Activated CD4-positive, alpha-beta T cell treated with anti-CD3 and anti-CD28 coated beads, Interleukin-2, amount 10 ng/mL, durations not matched to agents 24 days and 14 days (primary cell): ENCODE data around the gene PDGFD. TPM values are rescaled to one million over a fixed set of nuclear protein-coding genes. Genes with fewer than 3 reads are reported as not detected.

Source experiments
- DNase-seq: peaks from one replicate; pipeline ENCODE4 v3.0.0; 2022
- H3K27ac Mint-ChIP-seq: one replicate; pipeline ENCODE4 v1.8.0; 2022; ENCODE audit warnings: mild to moderate bottlenecking, mixed read lengths
- H3K27me3 Mint-ChIP-seq: one replicate; pipeline ENCODE4 v1.8.0; 2022; ENCODE audit warnings: mixed read lengths
- H3K36me3 Mint-ChIP-seq: one replicate; pipeline ENCODE4 v1.8.0; 2022; ENCODE audit warnings: low read depth, mild to moderate bottlenecking, mixed read lengths
- H3K4me1 Mint-ChIP-seq: one replicate; pipeline ENCODE4 v1.8.0; 2021; ENCODE audit warnings: mixed read lengths
- H3K4me3 Mint-ChIP-seq: one replicate; pipeline ENCODE4 v1.8.0; 2022; ENCODE audit warnings: mild to moderate bottlenecking, moderate library complexity, mixed read lengths
- H3K9me3 Mint-ChIP-seq: one replicate; pipeline ENCODE4 v1.8.0; 2021; ENCODE audit warnings: mixed read lengths
- intact Hi-C: fragments of 100-400 bp; cut with micrococcal nuclease; formaldehyde crosslinking; loops from one replicate; pipeline ENCODE4 v1.15.1; 2023
- total RNA-seq: library from RNA; stranded (reverse); gene quantifications from 2 replicates; pipeline ENCODE4 v1.2.3, GENCODE V29; 2022

PDGFD gene
- total RNA-seq, 1 donor from 2014 or later = not detected

DNA sequence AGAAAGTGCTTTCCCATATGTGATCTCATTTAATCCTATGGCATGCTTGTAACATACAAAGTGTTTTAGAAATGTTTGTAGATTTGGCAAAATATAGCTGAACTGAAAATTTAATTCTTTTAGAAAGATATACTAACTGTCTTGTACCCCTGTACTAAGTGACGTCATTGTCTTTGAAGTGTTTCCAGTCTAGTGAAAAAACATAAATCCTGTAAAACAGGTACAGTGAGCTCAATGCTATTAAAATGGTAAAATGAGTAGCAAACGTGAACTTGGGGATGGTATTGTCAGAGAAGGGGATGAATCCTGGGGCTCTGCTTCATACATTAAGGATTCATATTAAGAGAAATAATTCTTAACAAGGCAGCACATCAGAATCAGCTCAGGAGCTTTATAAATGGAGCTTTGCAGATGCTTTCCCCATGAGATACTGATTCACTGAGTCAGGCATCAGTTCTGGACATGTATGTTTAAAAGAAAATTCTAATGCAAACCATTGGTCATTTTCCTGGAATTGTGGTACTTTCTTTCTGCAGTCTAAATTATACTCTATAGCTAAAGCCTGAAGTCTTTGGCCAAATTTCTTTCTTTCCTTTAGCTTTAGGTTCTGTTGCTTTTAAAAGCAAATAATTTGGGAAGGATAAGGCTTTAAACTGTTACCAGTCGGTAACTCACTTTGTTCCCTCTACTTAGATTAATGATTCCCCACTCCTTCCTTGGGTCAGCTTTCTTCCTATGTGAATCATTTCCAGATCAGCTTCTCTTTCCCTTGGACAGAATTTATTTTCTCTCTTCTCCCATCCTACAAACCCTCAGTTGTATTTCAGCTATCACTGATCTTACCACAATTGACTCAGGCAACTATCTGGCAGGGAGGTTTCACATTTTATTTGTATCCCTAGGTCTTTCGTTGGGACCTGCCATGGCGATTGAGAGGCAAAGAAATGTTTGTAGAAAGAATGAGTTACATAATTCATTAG is 185.0 kb downstream of the PDGFD start:
- no peak overlapping the region for H3K4me3 Mint-ChIP-seq
- no peaks in the 10 kb centered on the region for H3K27me3 Mint-ChIP-seq
- DNase-seq = no peak
- no peaks in the 10 kb centered on the region for H3K9me3 Mint-ChIP-seq
- intact Hi-C loops = no loop called here
- H3K36me3 Mint-ChIP-seq = no peaks in the 10 kb centered on the region
- no peak overlapping the region for H3K27ac Mint-ChIP-seq
- H3K4me1 Mint-ChIP-seq = no peaks in the 10 kb centered on the region

GRCh38 chr11:103972013-103972412 is 191.9 kb downstream of the PDGFD start:
- no peaks in the 10 kb centered on the region for H3K4me1 Mint-ChIP-seq
- DNase-seq = no peak
- intact Hi-C loops = no loop called here
- H3K4me3 Mint-ChIP-seq = no peak overlapping the region
- no peak overlapping the region for H3K27ac Mint-ChIP-seq
- no peaks in the 10 kb centered on the region for H3K27me3 Mint-ChIP-seq
- H3K9me3 Mint-ChIP-seq = no peaks in the 10 kb centered on the region
- H3K36me3 Mint-ChIP-seq = no peaks in the 10 kb centered on the region

GRCh38 chr11:103970701-103971249 is 193.2 kb downstream of the PDGFD start:
- intact Hi-C loops = no loop called here
- H3K4me1 Mint-ChIP-seq = no peaks in the 10 kb centered on the region
- DNase-seq = no peak
- H3K9me3 Mint-ChIP-seq = no peaks in the 10 kb centered on the region
- no peak overlapping the region for H3K4me3 Mint-ChIP-seq
- H3K27ac Mint-ChIP-seq = no peak overlapping the region
- no peaks in the 10 kb centered on the region for H3K36me3 Mint-ChIP-seq
- no peaks in the 10 kb centered on the region for H3K27me3 Mint-ChIP-seq

DNA sequence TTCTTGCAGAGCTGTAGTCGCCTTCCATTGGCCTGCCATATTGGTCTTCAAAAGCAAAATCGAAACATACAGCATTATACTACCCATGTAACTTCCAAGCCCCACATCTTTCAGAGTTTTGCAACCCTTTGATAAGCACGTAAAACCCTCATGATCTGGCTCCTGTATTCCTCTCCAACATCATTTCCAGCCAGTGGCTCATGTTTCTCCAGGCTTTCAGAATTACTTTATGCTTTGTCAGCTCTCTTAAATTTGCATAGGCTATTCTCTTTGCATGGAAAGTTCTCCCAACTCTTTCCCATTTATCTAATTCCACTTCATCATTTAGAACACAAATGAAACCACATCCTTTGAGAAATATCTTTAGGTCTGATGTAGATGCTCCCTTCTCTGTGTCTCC is 195.3 kb downstream of the PDGFD start:
- Mint-ChIP-seq H3K27me3 (no peaks in the 10 kb centered on the region), H3K27ac (no peak overlapping the region), H3K9me3 (no peaks in the 10 kb centered on the region), H3K4me3 (no peak overlapping the region), H3K36me3 (no peaks in the 10 kb centered on the region), H3K4me1 (no peaks in the 10 kb centered on the region)
- no peak for DNase-seq
- intact Hi-C loops = no loop called here

- no peaks in the 10 kb centered on the region for H3K4me1 Mint-ChIP-seq
- H3K36me3 Mint-ChIP-seq = no peaks in the 10 kb centered on the region
- H3K9me3 Mint-ChIP-seq = no peaks in the 10 kb centered on the region
- no peaks in the 10 kb centered on the region for H3K27me3 Mint-ChIP-seq
- intact Hi-C loops = no loop called here
- H3K4me3 Mint-ChIP-seq = no peak overlapping the region
- DNase-seq = no peak
- H3K27ac Mint-ChIP-seq = no peak overlapping the region
Measured at GRCh38 chr11:103967985-103968384, 196.0 kb downstream of the PDGFD start.

- intact Hi-C loops = no loop called here
- H3K4me3 Mint-ChIP-seq = no peak overlapping the region
- DNase-seq = no peak
Measured at GRCh38 chr11:103964390-103964789, 199.6 kb downstream of the PDGFD start.

GRCh38 chr11:103963648-103964047 is 200.3 kb downstream of the PDGFD start:
- Mint-ChIP-seq H3K27me3 (no peaks in the 10 kb centered on the region), H3K4me1 (peaks cover 6% of the 10 kb centered on the region), H3K9me3 (no peaks in the 10 kb centered on the region), H3K4me3 (no peak overlapping the region), H3K36me3 (no peaks in the 10 kb centered on the region), H3K27ac (no peak overlapping the region)
- intact Hi-C loops = no loop called here
- DNase-seq = no peak

More at GRCh38 chr11:103964390-103964789, 199.6 kb downstream of the PDGFD start:
- Mint-ChIP-seq H3K36me3 (no peaks in the 10 kb centered on the region), H3K9me3 (no peaks in the 10 kb centered on the region), H3K27me3 (no peaks in the 10 kb centered on the region), H3K4me1 (peaks cover under 1% of the 10 kb centered on the region), H3K27ac (no peak overlapping the region)

GRCh38 chr11:103961010-103961409 is 202.9 kb downstream of the PDGFD start:
- Mint-ChIP-seq H3K27ac (no peak overlapping the region), H3K4me3 (no peak overlapping the region), H3K27me3 (no peaks in the 10 kb centered on the region), H3K36me3 (no peaks in the 10 kb centered on the region), H3K9me3 (no peaks in the 10 kb centered on the region), H3K4me1 (peaks cover 9% of the 10 kb centered on the region)
- DNase-seq = no peak
- intact Hi-C loops = no loop called here

GRCh38 chr11:103960108-103960507 is 203.8 kb downstream of the PDGFD start:
- intact Hi-C loops = no loop called here
- Mint-ChIP-seq H3K9me3 (no peaks in the 10 kb centered on the region), H3K4me3 (no peak overlapping the region)

GRCh38 chr11:103959279-103959942 is 204.5 kb downstream of the PDGFD start:
- H3K4me3 Mint-ChIP-seq = no peak overlapping the region
- no peak for DNase-seq
- H3K27me3 Mint-ChIP-seq = no peaks in the 10 kb centered on the region
- peaks cover 9% of the 10 kb centered on the region for H3K4me1 Mint-ChIP-seq
- no peaks in the 10 kb centered on the region for H3K36me3 Mint-ChIP-seq
- no peak overlapping the region for H3K27ac Mint-ChIP-seq
- intact Hi-C loops = no loop called here
- no peaks in the 10 kb centered on the region for H3K9me3 Mint-ChIP-seq

More at GRCh38 chr11:103960108-103960507, 203.8 kb downstream of the PDGFD start:
- no peak for DNase-seq
- no peak overlapping the region for H3K27ac Mint-ChIP-seq
- H3K4me1 Mint-ChIP-seq = peaks cover 9% of the 10 kb centered on the region
- no peaks in the 10 kb centered on the region for H3K36me3 Mint-ChIP-seq
- H3K27me3 Mint-ChIP-seq = no peaks in the 10 kb centered on the region

DNA sequence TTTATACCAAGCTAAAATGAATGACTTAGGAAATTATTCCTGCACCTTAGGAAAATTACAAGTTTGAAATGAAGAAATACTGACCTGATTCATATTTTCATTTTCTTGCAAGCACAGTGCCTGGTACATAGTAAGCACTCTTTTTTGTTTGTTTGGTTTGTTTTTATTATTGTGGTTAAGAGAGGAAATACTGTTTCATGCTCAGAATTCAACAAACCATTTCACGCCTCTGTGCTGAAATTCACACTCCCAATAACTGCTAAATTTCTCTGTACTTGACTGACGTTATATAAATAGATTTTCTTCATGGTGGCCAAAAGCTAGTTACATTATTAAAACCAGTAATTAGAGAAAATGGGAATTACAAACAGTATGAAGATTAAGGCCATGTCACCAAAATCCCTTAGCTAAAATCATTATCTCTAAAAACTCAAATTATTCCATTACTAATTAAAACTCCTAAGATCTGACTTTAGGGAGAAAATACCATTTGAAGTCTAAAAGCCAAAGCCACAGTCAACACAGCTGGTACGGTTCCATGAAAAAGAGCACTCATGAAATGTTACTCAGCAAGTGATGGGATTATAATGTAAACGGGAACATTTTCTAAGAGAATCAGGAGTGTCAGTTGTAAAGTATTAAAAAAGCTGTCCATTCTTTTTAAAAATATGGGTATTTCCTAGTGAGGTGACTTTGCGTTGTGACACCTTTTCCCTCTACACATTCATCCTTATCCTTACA is 205.3 kb downstream of the PDGFD start:
- Mint-ChIP-seq H3K36me3 (no peaks in the 10 kb centered on the region), H3K4me3 (no peak overlapping the region), H3K9me3 (no peaks in the 10 kb centered on the region), H3K4me1 (peaks cover 9% of the 10 kb centered on the region), H3K27me3 (no peaks in the 10 kb centered on the region), H3K27ac (no peak overlapping the region)
- intact Hi-C loops = no loop called here
- DNase-seq = no peak

DNA sequence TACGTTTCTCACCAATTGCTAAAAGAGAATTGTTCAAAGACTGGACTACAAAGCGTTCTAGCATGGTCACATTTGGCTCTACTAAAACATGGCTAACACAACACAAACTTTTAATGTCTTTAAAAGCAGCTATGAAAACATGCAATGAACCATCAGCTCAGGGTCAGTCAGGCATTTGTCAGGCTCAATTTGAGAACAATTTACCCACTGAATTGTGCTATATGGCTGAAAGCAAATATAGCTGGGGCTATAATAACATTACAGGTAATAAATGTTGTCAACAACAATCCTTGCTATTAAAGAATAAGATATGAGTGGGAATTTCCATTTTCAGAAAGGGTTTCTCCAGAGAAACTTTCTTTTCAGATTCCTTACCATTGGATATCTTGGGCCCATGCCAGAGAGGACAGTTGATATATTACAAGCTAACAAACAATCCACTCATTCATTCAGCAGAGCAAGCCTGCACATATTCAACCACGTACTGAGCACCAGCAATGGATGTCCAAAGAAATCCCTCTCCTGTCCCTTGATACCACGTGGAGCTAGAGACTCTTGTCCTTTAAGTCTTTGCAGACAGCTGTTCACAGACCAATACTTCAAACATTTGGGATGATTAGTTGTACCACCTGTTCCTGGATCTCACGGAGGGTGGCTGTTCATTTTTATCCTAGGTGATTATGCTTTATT is 210.0 kb downstream of the PDGFD start:
- H3K27me3 Mint-ChIP-seq = no peaks in the 10 kb centered on the region
- no peak overlapping the region for H3K4me3 Mint-ChIP-seq
- DNase-seq = no peak
- H3K27ac Mint-ChIP-seq = no peak overlapping the region
- no peaks in the 10 kb centered on the region for H3K9me3 Mint-ChIP-seq
- H3K36me3 Mint-ChIP-seq = no peaks in the 10 kb centered on the region
- H3K4me1 Mint-ChIP-seq = peaks cover 4% of the 10 kb centered on the region
- intact Hi-C loops = no loop called here

DNA sequence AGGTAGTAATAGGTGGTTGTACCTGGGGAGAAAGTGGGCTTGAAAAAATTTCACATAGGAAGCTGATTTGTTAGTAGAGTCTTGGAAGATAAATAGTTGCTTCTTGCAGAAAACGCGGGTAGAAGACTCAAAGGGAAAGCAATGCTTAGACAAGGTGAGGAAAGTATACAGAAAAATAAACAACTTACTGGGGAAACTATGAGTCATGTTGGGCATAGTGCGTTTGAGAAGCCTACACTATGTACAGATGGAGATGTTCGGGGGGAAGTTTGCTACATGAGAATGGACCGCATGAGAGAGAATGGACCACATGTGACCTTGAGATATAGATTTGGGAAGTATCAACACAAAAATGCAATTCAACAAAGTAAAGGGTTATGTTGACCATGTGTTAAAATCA is 214.2 kb downstream of the PDGFD start:
- Mint-ChIP-seq H3K9me3 (no peaks in the 10 kb centered on the region), H3K27me3 (no peaks in the 10 kb centered on the region), H3K4me3 (no peak overlapping the region), H3K4me1 (no peaks in the 10 kb centered on the region), H3K27ac (no peak overlapping the region), H3K36me3 (no peaks in the 10 kb centered on the region)
- intact Hi-C loops = no loop called here
- DNase-seq = no peak
